Caco-2 (cell line): ENCODE data around the gene CCNDBP1. TPM values are rescaled to one million over a fixed set of nuclear protein-coding genes. Genes with fewer than 3 reads are reported as not detected.

ENCODE experiments used
- BruUV-seq: library from RNA; stranded (reverse); fragments of 400-500 nt; replicated peaks from 2 replicates; lab custom pipeline; 2021; lab: Mats Ljungman, UMichigan
- CTCF ChIA-PET: fragments of 300-600 bp; sonication (Branson Sonifier 250); formaldehyde crosslinking; loops from one replicate; lab custom pipeline; 2022; ENCODE audit warnings: antibody characterized with exemption; lab: Charles Lee
- POLR2A ChIA-PET: fragments of 300-600 bp; sonication (Branson Sonifier 250); formaldehyde crosslinking; loops from one replicate; lab custom pipeline; 2022; ENCODE audit warnings: antibody characterized with exemption; lab: Charles Lee
- DNase-seq, 2 experiments: peaks; one replicate each; pipeline versions ENCODE4 v3.0.0 to v3.0.0-alpha.2; 2020 to 2022
- H3K27me3 ChIP-seq: replicated peaks from 2 replicates; pipeline ENCODE4 v1.6.0; 2011; ENCODE audit warnings: low read length; ENCODE audit not compliant: control insufficient read depth, insufficient read depth
- H3K36me3 ChIP-seq: 2 replicates; pipeline ENCODE4 v1.5.1; 2011; ENCODE audit warnings: low read length; ENCODE audit not compliant: control insufficient read depth, insufficient read depth
- H3K4me1 ChIP-seq: fragments of 250-450 bp; sonication (Bioruptor Pico); 2 replicates; pipeline ENCODE4 v1.5.1; 2020; ENCODE audit warnings: mild to moderate bottlenecking
- H3K4me3 ChIP-seq: 2 replicates; pipeline ENCODE4 v1.5.1; 2011; ENCODE audit warnings: low read depth, mild to moderate bottlenecking, control low read depth, low read length
- H3K9me3 ChIP-seq: fragments of 250-450 bp; sonication (Bioruptor Pico); 2 replicates; pipeline ENCODE4 v1.5.1; 2020; ENCODE audit warnings: mild to moderate bottlenecking, moderate library complexity
- H3K27ac Mint-ChIP-seq: one replicate; pipeline ENCODE4 v1.8.0; 2022; ENCODE audit warnings: mixed read lengths; ENCODE audit not compliant: unreplicated experiment
- H3K27me3 Mint-ChIP-seq: one replicate; pipeline ENCODE4 v1.8.0; 2022; ENCODE audit warnings: mixed read lengths; ENCODE audit not compliant: insufficient read depth, unreplicated experiment
- H3K36me3 Mint-ChIP-seq: one replicate; pipeline ENCODE4 v1.8.0; 2022; ENCODE audit warnings: mild to moderate bottlenecking, mixed read lengths; ENCODE audit not compliant: insufficient read depth, unreplicated experiment
- H3K4me1 Mint-ChIP-seq: one replicate; pipeline ENCODE4 v1.8.0; 2022; ENCODE audit warnings: low read depth, mixed read lengths; ENCODE audit not compliant: unreplicated experiment
- H3K4me3 Mint-ChIP-seq: one replicate; pipeline ENCODE4 v1.8.0; 2022; ENCODE audit warnings: mild to moderate bottlenecking, moderate library complexity, mixed read lengths; ENCODE audit not compliant: unreplicated experiment
- H3K9me3 Mint-ChIP-seq: one replicate; pipeline ENCODE4 v1.8.0; 2022; ENCODE audit warnings: mixed read lengths; ENCODE audit not compliant: unreplicated experiment
- intact Hi-C: fragments of 100-400 bp; cut with micrococcal nuclease; formaldehyde crosslinking; loops from one replicate; pipeline ENCODE4 v1.10.0; 2022; ENCODE audit not compliant: unreplicated experiment
- total RNA-seq: library from RNA; stranded (reverse); gene quantifications from 2 replicates; pipeline ENCODE4 v1.2.3, GENCODE V29; 2022
- TF ChIP-seq, protein P1 (sequence below), 2 experiments: fragments of 200-600 bp in 1 of 2; IDR thresholded peaks; 1 replicate in 1 of 2; 2 replicates in 1 of 2; pipeline versions ENCODE4 v1.5.1 to v1.8.0; 2011 to 2022; ENCODE audit warnings: antibody characterized with exemption in 1 of 2, control low read depth in 1 of 2, inconsistent platforms in 1 of 2, low read depth in 1 of 2, low read length in 1 of 2, mild to moderate bottlenecking in 1 of 2, moderate library complexity in 1 of 2; ENCODE audit not compliant: insufficient read depth in 1 of 2, severe bottlenecking in 1 of 2, unreplicated experiment in 1 of 2

Gene CCNDBP1
- total RNA-seq, 1 experiment from 2014 or later: 21.7 TPM

DNA sequence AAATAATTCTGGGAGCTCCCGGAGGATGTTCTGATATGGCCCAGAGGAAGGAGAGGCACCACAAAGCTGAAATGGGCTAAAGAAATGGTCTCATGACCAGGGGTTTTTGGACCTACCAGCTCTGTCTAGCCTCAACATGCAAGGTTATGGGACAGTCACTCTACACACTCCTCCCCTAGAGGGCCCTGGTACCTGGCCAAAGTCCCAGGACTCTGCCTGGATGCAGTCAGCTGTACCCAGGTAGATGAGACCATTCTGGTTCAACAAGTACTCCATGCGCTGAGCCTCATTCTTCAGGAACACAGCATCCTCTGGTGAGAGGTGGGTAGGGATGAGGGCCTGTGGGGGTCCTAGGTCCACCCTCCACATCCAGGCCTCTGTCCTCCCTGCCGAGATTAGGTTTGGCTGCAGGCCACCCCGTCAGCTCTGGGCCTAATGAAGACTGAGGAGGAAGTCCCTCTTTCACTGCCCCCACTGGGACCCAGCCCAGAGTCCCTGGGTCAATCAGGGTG is 26.1 kb downstream of the CCNDBP1 start:
- peaks cover 7% of the 10 kb centered on the region for H3K4me1 Mint-ChIP-seq
- H3K27me3 Mint-ChIP-seq: no peaks in the 10 kb centered on the region
- H3K36me3 Mint-ChIP-seq: no peaks in the 10 kb centered on the region
- TF ChIP-seq, protein P1, sequence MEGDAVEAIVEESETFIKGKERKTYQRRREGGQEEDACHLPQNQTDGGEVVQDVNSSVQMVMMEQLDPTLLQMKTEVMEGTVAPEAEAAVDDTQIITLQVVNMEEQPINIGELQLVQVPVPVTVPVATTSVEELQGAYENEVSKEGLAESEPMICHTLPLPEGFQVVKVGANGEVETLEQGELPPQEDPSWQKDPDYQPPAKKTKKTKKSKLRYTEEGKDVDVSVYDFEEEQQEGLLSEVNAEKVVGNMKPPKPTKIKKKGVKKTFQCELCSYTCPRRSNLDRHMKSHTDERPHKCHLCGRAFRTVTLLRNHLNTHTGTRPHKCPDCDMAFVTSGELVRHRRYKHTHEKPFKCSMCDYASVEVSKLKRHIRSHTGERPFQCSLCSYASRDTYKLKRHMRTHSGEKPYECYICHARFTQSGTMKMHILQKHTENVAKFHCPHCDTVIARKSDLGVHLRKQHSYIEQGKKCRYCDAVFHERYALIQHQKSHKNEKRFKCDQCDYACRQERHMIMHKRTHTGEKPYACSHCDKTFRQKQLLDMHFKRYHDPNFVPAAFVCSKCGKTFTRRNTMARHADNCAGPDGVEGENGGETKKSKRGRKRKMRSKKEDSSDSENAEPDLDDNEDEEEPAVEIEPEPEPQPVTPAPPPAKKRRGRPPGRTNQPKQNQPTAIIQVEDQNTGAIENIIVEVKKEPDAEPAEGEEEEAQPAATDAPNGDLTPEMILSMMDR (IDR thresholded peaks at IDR 0.05; ENCODE audit: insufficient read depth in 1 of 2, low read depth in 1 of 2, low read length in 1 of 2, severe bottlenecking in 1 of 2, unreplicated experiment in 1 of 2): no peak
- POLR2A ChIA-PET: no interaction called here
- Histone ChIP-seq H3K9me3 (no peaks in the 10 kb centered on the region), H3K27me3 (peaks cover 1% of the 10 kb centered on the region; the same call in 1 of the 2 replicates), H3K36me3 (no peaks in the 10 kb centered on the region), H3K4me3 (no peak overlapping the region), H3K4me1 (no peaks in the 10 kb centered on the region)
- H3K9me3 Mint-ChIP-seq: no peaks in the 10 kb centered on the region
- no peak for DNase-seq
- intact Hi-C loops: no loop called here
- BruUV-seq: no TSS peak
- CTCF ChIA-PET: no interaction called here
- no peak overlapping the region for H3K4me3 Mint-ChIP-seq
- H3K27ac Mint-ChIP-seq: no peak overlapping the region

DNA sequence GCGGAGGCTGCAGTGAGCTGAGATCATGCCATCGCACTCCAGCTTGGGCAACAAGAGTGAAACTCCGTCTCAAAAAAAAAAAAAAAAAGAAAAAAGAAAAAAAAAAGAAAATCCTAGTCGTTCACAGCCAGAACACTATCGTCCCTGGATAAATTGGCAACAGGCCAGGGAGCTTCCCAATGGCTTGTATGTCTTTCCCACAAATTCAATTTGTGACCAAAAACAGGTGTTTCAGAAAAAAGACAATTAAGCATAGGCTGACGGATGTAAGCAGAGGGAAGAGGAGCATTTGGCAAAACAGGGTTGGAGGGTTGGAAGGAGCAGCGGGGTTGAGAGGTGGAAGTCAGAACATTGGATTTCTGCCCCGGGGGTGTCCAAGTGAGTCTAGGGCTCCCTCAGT is 27.1 kb downstream of the CCNDBP1 start:
- H3K27me3 ChIP-seq: no peaks in the 10 kb centered on the region; the same call in 1 of the 2 replicates
- intact Hi-C loops: no loop called here
- no peaks in the 10 kb centered on the region for H3K9me3 ChIP-seq
- ChIA-PET POLR2A (no interaction called here), CTCF (interaction anchor here (0.5 to 1.7 kb wide), 2 partner anchors 74 to 84 kb away, joined by 4 read pairs; no protein-coding TSS in a partner anchor)
- no peaks in the 10 kb centered on the region for H3K36me3 ChIP-seq
- no TSS peak for BruUV-seq
- Mint-ChIP-seq H3K4me1 (peaks cover 7% of the 10 kb centered on the region), H3K36me3 (no peaks in the 10 kb centered on the region), H3K27ac (no peak overlapping the region), H3K4me3 (no peak overlapping the region), H3K27me3 (no peaks in the 10 kb centered on the region), H3K9me3 (peaks cover 5% of the 10 kb centered on the region)
- TF ChIP-seq, protein P1 (IDR thresholded peaks at IDR 0.05; ENCODE audit: insufficient read depth in 1 of 2, low read depth in 1 of 2, low read length in 1 of 2, severe bottlenecking in 1 of 2, unreplicated experiment in 1 of 2): no peak
- no peaks in the 10 kb centered on the region for H3K4me1 ChIP-seq
- no peak overlapping the region for H3K4me3 ChIP-seq
- DNase-seq: no peak

DNA sequence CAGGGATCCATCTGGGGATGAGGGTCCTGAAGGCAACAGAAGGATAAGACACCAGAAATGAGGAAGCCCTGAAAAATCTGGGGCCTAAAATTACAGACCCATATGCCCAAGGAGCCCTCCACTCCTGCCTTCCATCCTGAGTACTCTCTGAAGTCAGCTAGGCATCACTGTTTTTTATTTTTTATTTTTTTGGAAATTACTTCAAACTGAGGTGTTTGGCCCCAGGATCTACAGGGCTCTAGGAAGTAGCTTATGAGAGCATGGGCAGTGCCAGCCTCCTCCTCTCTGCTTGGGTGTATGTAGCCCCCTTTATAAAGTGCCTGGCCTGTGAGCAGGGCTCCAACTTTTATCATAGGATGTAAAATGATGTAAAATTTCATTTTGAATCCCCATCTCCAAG is 27.7 kb downstream of the CCNDBP1 start:
- BruUV-seq: no TSS peak
- Histone ChIP-seq H3K4me3 (no peak overlapping the region), H3K4me1 (no peaks in the 10 kb centered on the region), H3K27me3 (no peaks in the 10 kb centered on the region), H3K36me3 (no peaks in the 10 kb centered on the region), H3K9me3 (no peaks in the 10 kb centered on the region)
- intact Hi-C loops: no loop called here
- no peak overlapping the region for H3K27ac Mint-ChIP-seq
- no peaks in the 10 kb centered on the region for H3K27me3 Mint-ChIP-seq
- CTCF ChIA-PET: interaction anchor here (0.9 to 1.7 kb wide), 2 partner anchors 9 to 73 kb away, joined by 3 to 4 read pairs; no protein-coding TSS in a partner anchor
- H3K9me3 Mint-ChIP-seq: peaks cover 8% of the 10 kb centered on the region
- no peaks in the 10 kb centered on the region for H3K36me3 Mint-ChIP-seq
- TF ChIP-seq, protein P1 (IDR thresholded peaks at IDR 0.05; ENCODE audit: insufficient read depth in 1 of 2, low read depth in 1 of 2, low read length in 1 of 2, severe bottlenecking in 1 of 2, unreplicated experiment in 1 of 2): no peak
- H3K4me3 Mint-ChIP-seq: no peak overlapping the region
- peaks cover 7% of the 10 kb centered on the region for H3K4me1 Mint-ChIP-seq
- POLR2A ChIA-PET: no interaction called here
- no peak for DNase-seq
